CD14-positive monocyte (primary cell): ENCODE data around the gene GPR132. TPM values are rescaled to one million over a fixed set of nuclear protein-coding genes. Genes with fewer than 3 reads are reported as not detected.

Source experiments
- DNase-seq, 3 donors: peaks; one replicate each; pipeline ENCODE4 v3.0.0-alpha.2; 2011 to 2022
- H2AFZ ChIP-seq: 2 replicates; pipeline ENCODE4 v1.6.0; 2012; ENCODE audit warnings: mild to moderate bottlenecking, low read depth, low read length, inconsistent platforms; ENCODE audit not compliant: insufficient read depth, poor library complexity, severe bottlenecking
- H3K27ac ChIP-seq, 2 donors: 1 replicate in 1 of 2; 2 replicates in 1 of 2; pipeline ENCODE4 v1.5.1; 2012 to 2013; ENCODE audit warnings: low read length in 2 of 2, control low read depth in 1 of 2, inconsistent platforms in 1 of 2, low read depth in 1 of 2, mild to moderate bottlenecking in 1 of 2
- H3K27me3 ChIP-seq, 2 donors: one replicate each; pipeline versions ENCODE4 v1.6.0 to v1.6.1; 2011 to 2013; ENCODE audit warnings: low read length in 2 of 2; ENCODE audit not compliant: control insufficient read depth in 2 of 2, insufficient read depth in 2 of 2
- H3K36me3 ChIP-seq, 2 donors: replicated peaks in 1 of 2; 1 replicate in 1 of 2; 2 replicates in 1 of 2; pipeline versions ENCODE4 v1.5.1 to v1.6.1; 2012 to 2013; ENCODE audit warnings: low read length in 2 of 2, control low read depth in 1 of 2, inconsistent platforms in 1 of 2, mild to moderate bottlenecking in 1 of 2; ENCODE audit not compliant: insufficient read depth in 2 of 2, control insufficient read depth in 1 of 2
- H3K4me1 ChIP-seq, 2 donors: 1 replicate in 1 of 2; 2 replicates in 1 of 2; pipeline versions ENCODE4 v1.5.1 to v1.6.1; 2012 to 2013; ENCODE audit warnings: low read length in 2 of 2, control low read depth in 1 of 2, inconsistent platforms in 1 of 2, mild to moderate bottlenecking in 1 of 2, moderate library complexity in 1 of 2; ENCODE audit not compliant: insufficient read depth in 2 of 2, control insufficient read depth in 1 of 2
- H3K4me2 ChIP-seq: replicated peaks from 2 replicates; pipeline ENCODE3; 2012; ENCODE audit warnings: low read length, moderate library complexity, mild to moderate bottlenecking; ENCODE audit not compliant: poor library complexity, severe bottlenecking; ENCODE audit errors: extremely low read depth
- H3K4me3 ChIP-seq, 3 experiments: fragments of 200-600 bp in 1 of 3; sonication (generic) in 1 of 3; replicated peaks in 1 of 3; 1 replicate in 2 of 3; 2 replicates in 1 of 3; pipeline ENCODE4 v1.5.1; 2011 to 2013; ENCODE audit warnings: low read length in 3 of 3, mild to moderate bottlenecking in 3 of 3, control low read depth in 2 of 3, low read depth in 2 of 3, inconsistent platforms in 1 of 3, moderate library complexity in 1 of 3
- H3K79me2 ChIP-seq: 2 replicates; pipeline ENCODE4 v1.6.0; 2012; ENCODE audit warnings: mild to moderate bottlenecking, control low read depth, inconsistent platforms, low read length, moderate library complexity; ENCODE audit not compliant: insufficient read depth
- H3K9ac ChIP-seq: 2 replicates; pipeline ENCODE4 v1.6.0; 2017; ENCODE audit warnings: low read length, mild to moderate bottlenecking; ENCODE audit not compliant: insufficient read depth, poor library complexity, severe bottlenecking
- H3K9me3 ChIP-seq, 2 donors: replicated peaks in 1 of 2; 1 replicate in 1 of 2; 2 replicates in 1 of 2; pipeline versions ENCODE4 v1.5.1 to v1.6.1; 2012 to 2013; ENCODE audit warnings: low read length in 2 of 2, control low read depth in 1 of 2; ENCODE audit not compliant: control insufficient read depth in 1 of 2, insufficient read depth in 1 of 2
- H4K20me1 ChIP-seq: 2 replicates; pipeline ENCODE4 v1.6.0; 2012; ENCODE audit warnings: mild to moderate bottlenecking, low read length, control low read depth, moderate library complexity; ENCODE audit not compliant: insufficient read depth
- H3K27ac Mint-ChIP-seq, 7 donors: one replicate each; pipeline ENCODE4 v1.8.0; 2020; ENCODE audit warnings: mild to moderate bottlenecking in 7 of 7, mixed read lengths in 7 of 7, moderate library complexity in 6 of 7, inconsistent platforms in 2 of 7
- H3K27me3 Mint-ChIP-seq, 3 donors: one replicate each; pipeline ENCODE4 v1.8.0; 2021 to 2022; ENCODE audit warnings: low read depth in 3 of 3, mild to moderate bottlenecking in 3 of 3, mixed read lengths in 3 of 3, moderate library complexity in 3 of 3, inconsistent platforms in 1 of 3
- H3K36me3 Mint-ChIP-seq, 2 donors: one replicate each; pipeline ENCODE4 v1.8.0; 2020; ENCODE audit warnings: mixed read lengths in 2 of 2, inconsistent platforms in 1 of 2, mild to moderate bottlenecking in 1 of 2
- H3K4me1 Mint-ChIP-seq: one replicate; pipeline ENCODE4 v1.8.0; 2020; ENCODE audit warnings: mild to moderate bottlenecking, mixed read lengths
- H3K4me3 Mint-ChIP-seq, 2 donors: one replicate each; pipeline ENCODE4 v1.8.0; 2020; ENCODE audit warnings: mild to moderate bottlenecking in 2 of 2, mixed read lengths in 2 of 2, moderate library complexity in 1 of 2
- H3K9me3 Mint-ChIP-seq, 7 donors: one replicate each; pipeline ENCODE4 v1.8.0; 2020 to 2022; ENCODE audit warnings: mixed read lengths in 7 of 7, mild to moderate bottlenecking in 6 of 7, moderate library complexity in 6 of 7, inconsistent platforms in 2 of 7
- WGBS: methylation state at CpG from one replicate; pipeline ENCODE4 v1.1.5; 2013; ENCODE audit warnings: missing lambda C conversion rate; ENCODE audit not compliant: insufficient coverage; 5-methylcytosine and 5-hydroxymethylcytosine counted together
- intact Hi-C, 2 donors: fragments of 100-400 bp; cut with micrococcal nuclease; formaldehyde crosslinking; loops; one replicate each; pipeline versions ENCODE4 v1.15.0 to v1.15.1; 2023
- polyA plus RNA-seq, 3 donors: library from polyadenylated mRNA; depleted of rRNA in 1 of 3; unstranded in 2 of 3; stranded (reverse) in 1 of 3; fragments of 300-500 nt in 2 of 3; fragments of >200 nt in 1 of 3; fragmentation: Illumina TruSeq in 2 of 3; gene quantifications; 1 replicate in 2 of 3; 2 replicates in 1 of 3; pipeline ENCODE4 v1.2.3, GENCODE V29; 2012 to 2021
- TF ChIP-seq, protein P1 (sequence below): fragments of 200-600 bp; IDR thresholded peaks from one replicate; pipeline ENCODE4 v1.8.0; 2022; ENCODE audit warnings: antibody characterized with exemption, mild to moderate bottlenecking

Gene GPR132
- polyA plus RNA-seq, 3 donors, result 6.3 to 19.0 (median 13.0) TPM

DNA sequence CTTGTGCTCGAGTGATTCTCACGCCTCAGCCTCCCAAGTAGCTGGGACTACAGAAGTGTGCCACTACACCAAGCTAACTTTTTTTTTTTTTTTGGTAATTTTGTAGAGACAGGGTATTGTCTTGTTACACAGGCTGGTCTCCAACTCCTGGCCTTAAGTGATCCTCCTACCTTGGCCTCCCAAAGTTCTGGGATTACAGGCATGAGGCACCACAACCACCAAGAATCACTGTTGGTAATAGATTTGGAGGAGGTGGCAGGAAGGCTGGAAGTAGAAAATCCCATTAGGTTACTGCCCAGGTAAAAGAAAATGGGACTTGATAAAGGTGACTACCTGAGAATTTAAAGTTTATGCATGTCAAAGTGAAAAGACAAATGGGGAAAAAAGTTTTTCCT, 43.0 kb downstream of the GPR132 start:
- no peak for DNase-seq
- Histone ChIP-seq H3K27me3 (no peaks in the 10 kb centered on the region), H3K4me1 (peaks cover 63 to 84% of the 10 kb centered on the region in 2 donors), H3K9ac (no peak overlapping the region), H3K4me3 (peak overlapping the region in 1 of 3 experiments; percentile 75), H3K36me3 (no peaks in the 10 kb centered on the region), H3K79me2 (peaks cover 51% of the 10 kb centered on the region), H3K27ac (peak overlapping the region; percentile 92 to 95), H4K20me1 (peaks cover 8% of the 10 kb centered on the region), H3K4me2 (peak overlapping the region; percentile 71), H2AFZ (no peak overlapping the region), H3K9me3 (no peaks in the 10 kb centered on the region)
- H3K27ac Mint-ChIP-seq, result peak overlapping the region in 5 of 7 donors; percentile 92 to 99 (median 97)
- intact Hi-C loops, result no loop called here
- H3K27me3 Mint-ChIP-seq, result peaks cover 0 to 5% (median 0%) of the 10 kb centered on the region in 3 donors
- peak overlapping the region in 1 of 2 donors; percentile 80 for H3K4me3 Mint-ChIP-seq
- peaks cover 0 to 9% (median 3%) of the 10 kb centered on the region in 7 donors for H3K9me3 Mint-ChIP-seq
- no CpG with 5 or more reads among the region's 2 CpGs for WGBS
- H3K36me3 Mint-ChIP-seq, result peaks cover 7 to 9% of the 10 kb centered on the region in 2 donors
- TF ChIP-seq, protein P1, sequence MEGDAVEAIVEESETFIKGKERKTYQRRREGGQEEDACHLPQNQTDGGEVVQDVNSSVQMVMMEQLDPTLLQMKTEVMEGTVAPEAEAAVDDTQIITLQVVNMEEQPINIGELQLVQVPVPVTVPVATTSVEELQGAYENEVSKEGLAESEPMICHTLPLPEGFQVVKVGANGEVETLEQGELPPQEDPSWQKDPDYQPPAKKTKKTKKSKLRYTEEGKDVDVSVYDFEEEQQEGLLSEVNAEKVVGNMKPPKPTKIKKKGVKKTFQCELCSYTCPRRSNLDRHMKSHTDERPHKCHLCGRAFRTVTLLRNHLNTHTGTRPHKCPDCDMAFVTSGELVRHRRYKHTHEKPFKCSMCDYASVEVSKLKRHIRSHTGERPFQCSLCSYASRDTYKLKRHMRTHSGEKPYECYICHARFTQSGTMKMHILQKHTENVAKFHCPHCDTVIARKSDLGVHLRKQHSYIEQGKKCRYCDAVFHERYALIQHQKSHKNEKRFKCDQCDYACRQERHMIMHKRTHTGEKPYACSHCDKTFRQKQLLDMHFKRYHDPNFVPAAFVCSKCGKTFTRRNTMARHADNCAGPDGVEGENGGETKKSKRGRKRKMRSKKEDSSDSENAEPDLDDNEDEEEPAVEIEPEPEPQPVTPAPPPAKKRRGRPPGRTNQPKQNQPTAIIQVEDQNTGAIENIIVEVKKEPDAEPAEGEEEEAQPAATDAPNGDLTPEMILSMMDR, result no peak
- peaks cover 74% of the 10 kb centered on the region for H3K4me1 Mint-ChIP-seq

DNA sequence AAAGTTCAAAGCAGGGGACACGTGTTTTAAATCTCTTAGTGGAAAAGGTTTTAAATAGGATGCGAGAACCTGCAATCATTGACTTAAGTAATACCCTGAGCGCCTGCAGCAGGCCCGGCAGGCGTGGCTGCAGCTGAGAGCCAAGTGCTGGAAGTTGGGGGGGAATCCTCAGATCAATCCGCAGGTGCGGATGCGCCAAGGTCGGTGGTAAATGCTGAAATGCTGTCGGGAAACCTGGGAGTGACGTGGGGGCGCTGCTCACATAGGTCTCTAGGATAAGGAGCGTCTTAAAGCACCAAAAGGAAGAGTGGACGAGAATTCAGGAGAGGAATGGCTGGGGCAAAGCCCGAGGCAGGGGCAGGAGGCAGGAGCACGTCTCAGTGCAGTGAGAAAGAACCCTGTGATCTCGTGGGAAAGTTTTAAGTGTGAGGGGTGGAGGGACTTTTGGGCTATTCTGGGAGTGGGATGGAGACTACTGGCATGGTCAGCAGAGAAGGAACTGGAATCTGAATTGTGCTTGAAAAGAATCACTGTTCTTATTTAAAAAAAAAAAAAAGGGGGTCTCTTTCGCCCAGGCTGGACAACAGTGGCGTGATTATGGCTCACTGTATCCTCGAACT, 43.5 kb downstream of the GPR132 start:
- Histone ChIP-seq H3K4me2 (peak overlapping the region; percentile 71), H3K9ac (peak overlapping the region; percentile 65), H3K4me1 (peaks cover 58 to 79% of the 10 kb centered on the region in 2 donors), H3K4me3 (peak overlapping the region; percentile 27 to 75 (median 49)), H2AFZ (peak overlapping the region; percentile 76), H3K79me2 (peaks cover 56% of the 10 kb centered on the region), H3K36me3 (no peaks in the 10 kb centered on the region), H3K27me3 (no peaks in the 10 kb centered on the region), H4K20me1 (peaks cover 8% of the 10 kb centered on the region), H3K27ac (peak overlapping the region; percentile 92 to 95), H3K9me3 (no peaks in the 10 kb centered on the region)
- intact Hi-C loops, result loop anchor here in 1 of 2 donors (2.0 kb wide), 2 partner anchors 35 to 47 kb away; no protein-coding TSS in a partner anchor
- TF ChIP-seq, protein P1, result no peak
- Mint-ChIP-seq H3K27ac (peak overlapping the region; percentile 92 to 99 (median 97)), H3K4me3 (peak overlapping the region; percentile 80 to 87), H3K9me3 (peaks cover 0 to 5% (median 3%) of the 10 kb centered on the region in 7 donors), H3K27me3 (peaks cover 0 to 7% (median 0%) of the 10 kb centered on the region in 3 donors), H3K36me3 (peaks cover 9 to 10% of the 10 kb centered on the region in 2 donors), H3K4me1 (peaks cover 76% of the 10 kb centered on the region)
- under 1% methylated on average over 17 of the region's 20 CpGs for WGBS
- DNase-seq, result peak in 1 of 3 donors; percentile 48
